ENCODE measurements around the gene TREML4. TPM values are rescaled to one million over a fixed set of nuclear protein-coding genes. Genes with fewer than 3 reads are reported as not detected.
A peak's percentile ranks its signal among the peaks of the same experiment; 100 is the strongest.

The TREML4 gene
- total and polyA plus RNA-seq, 9 of the 15 experiments (the other 6 are each of a cell fraction or from before 2014, with no cell fraction given) = not detected

DNA sequence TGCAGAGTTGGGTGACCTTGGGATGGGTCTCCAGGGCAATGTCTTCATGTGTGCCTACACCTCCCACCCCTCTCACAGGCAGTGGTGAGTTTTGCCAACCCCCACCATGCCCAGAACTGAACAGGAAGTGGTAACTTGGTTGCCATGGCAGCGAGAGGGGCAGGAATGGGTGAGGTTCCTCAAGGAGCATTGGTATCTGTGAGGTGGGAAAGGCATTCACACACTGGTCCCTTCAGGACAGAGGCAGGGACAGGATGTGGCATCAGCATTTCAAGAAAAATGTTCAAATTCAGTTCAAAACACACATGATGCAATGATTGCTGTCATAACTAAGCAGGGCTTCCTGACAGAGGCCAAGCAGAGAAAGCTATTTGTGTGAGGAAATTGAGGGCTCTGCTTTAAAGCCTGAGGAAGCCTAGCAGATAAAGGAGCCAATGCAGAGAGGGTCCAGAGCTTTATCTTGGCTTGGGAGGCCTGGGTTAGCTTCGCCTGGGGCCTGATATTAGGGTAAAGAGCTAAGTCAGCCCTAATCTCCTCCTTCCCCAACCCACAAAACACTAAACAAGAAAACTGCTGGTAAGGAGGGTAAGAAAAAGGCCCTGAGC, 27.8 kb upstream of the TREML4 start (continued):
- TF ChIP-seq TCF3 (CRISPR knock-in tag; IDR thresholded peaks at IDR 0.05) = peak; percentile 75

DNA sequence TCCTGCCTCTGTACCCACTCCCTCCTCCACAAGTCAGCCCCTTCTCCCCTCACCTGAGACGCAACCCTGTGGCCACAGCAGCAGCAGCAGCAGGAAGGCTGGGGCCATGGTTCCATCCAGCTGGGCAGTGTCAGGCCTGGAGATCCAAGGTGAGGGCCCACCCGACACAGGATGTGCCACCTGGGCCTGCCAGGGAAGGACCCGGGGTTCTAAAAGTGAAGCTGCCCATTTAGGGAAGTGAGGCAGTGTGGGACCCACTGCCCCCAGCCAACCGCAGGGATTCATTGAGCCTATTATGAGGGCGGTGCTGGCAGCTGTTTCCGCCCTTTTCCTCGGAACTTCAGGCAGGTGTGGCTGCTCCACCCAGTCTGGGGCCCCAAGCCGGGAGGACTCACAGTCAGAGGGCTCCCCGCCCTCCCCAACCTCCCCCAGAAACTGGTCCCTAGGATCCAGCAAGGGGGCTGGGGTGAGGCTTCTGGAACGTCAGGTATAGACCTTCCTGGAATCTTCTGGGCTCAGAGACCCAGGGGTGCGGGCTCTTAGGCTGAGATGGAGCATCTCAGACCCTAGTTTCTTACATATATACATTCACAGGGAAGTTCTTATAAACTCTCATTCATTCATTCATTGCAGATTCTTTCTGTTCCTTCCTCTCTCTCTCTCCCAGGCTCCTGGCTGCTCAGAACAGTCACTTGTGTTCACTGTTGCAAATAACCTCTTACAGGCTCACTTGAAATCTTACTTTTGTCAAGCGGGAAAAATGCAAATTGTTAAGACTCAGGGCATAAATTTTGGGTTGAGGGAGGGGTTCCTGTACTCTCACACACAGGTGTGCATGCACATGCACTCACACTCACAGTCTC, 27.0 kb upstream of the TREML4 start, which contains the start of gene TREML2:
TREML2 (minus strand) TSS at position 249 of the 863 bp plus-strand sequence; CDS start at position 108, 141 bp downstream.
- H3K27ac ChIP-seq (ENCODE audit: extremely low read depth, low read depth, low read length) = peak within 1 kb of the TSS; percentile 63
- POLR2A ChIA-PET = interaction anchor here (0.6 to 2.4 kb wide), 10 partner anchors 9 to 477 kb away, joined by 3 to 10 read pairs (median 3); no protein-coding TSS in a partner anchor
- BruUV-seq (replicated peaks) = no TSS peak
- TF ChIP-seq EHMT2 (IDR thresholded peaks at IDR 0.05) (no peak), DPF2 (IDR thresholded peaks at IDR 0.05) (peak; percentile 42; the same call in 1 of the 2 replicates), ZC3H11A (IDR thresholded peaks at IDR 0.05; ENCODE audit: low read depth, low read length) (no peak), ZNF445 (CRISPR knock-in tag; IDR thresholded peaks at IDR 0.05; ENCODE audit: low read depth) (no peak), ZNF668 (CRISPR knock-in tag; IDR thresholded peaks at IDR 0.05) (0 out of 2 replicates have a peak, but pooled peaks have one; percentile 29), BACH1 (tag; IDR thresholded peaks at IDR 0.05) (no peak), ZKSCAN3 (CRISPR knock-in tag; IDR thresholded peaks at IDR 0.05) (no peak), PML (IDR thresholded peaks at IDR 0.05; ENCODE audit: low read length) (0 out of 2 replicates have a peak, but pooled peaks have one; percentile 11), ZEB2 (IDR thresholded peaks at IDR 0.05) (peak; percentile 18; the same call in 1 of the 2 replicates), POLR2G (IDR thresholded peaks at IDR 0.05; ENCODE audit: low read depth, low read length) (peak; percentile 75), RBFOX2 (IDR thresholded peaks at IDR 0.05; ENCODE audit: low read depth, low read length) (peak; percentile 82)
- TF ChIP-seq, protein P1, sequence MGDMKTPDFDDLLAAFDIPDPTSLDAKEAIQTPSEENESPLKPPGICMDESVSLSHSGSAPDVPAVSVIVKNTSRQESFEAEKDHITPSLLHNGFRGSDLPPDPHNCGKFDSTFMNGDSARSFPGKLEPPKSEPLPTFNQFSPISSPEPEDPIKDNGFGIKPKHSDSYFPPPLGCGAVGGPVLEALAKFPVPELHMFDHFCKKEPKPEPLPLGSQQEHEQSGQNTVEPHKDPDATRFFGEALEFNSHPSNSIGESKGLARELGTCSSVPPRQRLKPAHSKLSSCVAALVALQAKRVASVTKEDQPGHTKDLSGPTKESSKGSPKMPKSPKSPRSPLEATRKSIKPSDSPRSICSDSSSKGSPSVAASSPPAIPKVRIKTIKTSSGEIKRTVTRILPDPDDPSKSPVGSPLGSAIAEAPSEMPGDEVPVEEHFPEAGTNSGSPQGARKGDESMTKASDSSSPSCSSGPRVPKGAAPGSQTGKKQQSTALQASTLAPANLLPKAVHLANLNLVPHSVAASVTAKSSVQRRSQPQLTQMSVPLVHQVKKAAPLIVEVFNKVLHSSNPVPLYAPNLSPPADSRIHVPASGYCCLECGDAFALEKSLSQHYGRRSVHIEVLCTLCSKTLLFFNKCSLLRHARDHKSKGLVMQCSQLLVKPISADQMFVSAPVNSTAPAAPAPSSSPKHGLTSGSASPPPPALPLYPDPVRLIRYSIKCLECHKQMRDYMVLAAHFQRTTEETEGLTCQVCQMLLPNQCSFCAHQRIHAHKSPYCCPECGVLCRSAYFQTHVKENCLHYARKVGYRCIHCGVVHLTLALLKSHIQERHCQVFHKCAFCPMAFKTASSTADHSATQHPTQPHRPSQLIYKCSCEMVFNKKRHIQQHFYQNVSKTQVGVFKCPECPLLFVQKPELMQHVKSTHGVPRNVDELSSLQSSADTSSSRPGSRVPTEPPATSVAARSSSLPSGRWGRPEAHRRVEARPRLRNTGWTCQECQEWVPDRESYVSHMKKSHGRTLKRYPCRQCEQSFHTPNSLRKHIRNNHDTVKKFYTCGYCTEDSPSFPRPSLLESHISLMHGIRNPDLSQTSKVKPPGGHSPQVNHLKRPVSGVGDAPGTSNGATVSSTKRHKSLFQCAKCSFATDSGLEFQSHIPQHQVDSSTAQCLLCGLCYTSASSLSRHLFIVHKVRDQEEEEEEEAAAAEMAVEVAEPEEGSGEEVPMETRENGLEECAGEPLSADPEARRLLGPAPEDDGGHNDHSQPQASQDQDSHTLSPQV (IDR thresholded peaks at IDR 0.05) = no peak

More for the DNA sequence above, 27.0 kb upstream of the TREML4 start, which contains the start of gene TREML2:
- Histone ChIP-seq H2AFZ (ENCODE audit: low read depth, low read length) (peak within 1 kb of the TSS; percentile 78), H3K9ac (ENCODE audit: insufficient read depth in 1 of 2, low read depth in 2 of 2, low read length in 2 of 2) (peak within 1 kb of the TSS; percentile 53 to 88), H4K20me1 (replicated peaks; ENCODE audit: control insufficient read depth, insufficient read depth, low read length) (no peaks in the 10 kb centered on the region), H3K36me3 (ENCODE audit: control insufficient read depth, insufficient read depth, low read length) (no peaks in the 10 kb centered on the region), H3K9me1 (ENCODE audit: control insufficient read depth, insufficient read depth, low read length) (no peaks in the 10 kb centered on the region), H3K4me1 (replicated peaks in 1 of 2; ENCODE audit: control insufficient read depth in 2 of 2, insufficient read depth in 2 of 2, low read length in 2 of 2) (peaks cover 21 to 38% of the 10 kb centered on the region in 2 experiments), H3K79me2 (ENCODE audit: control insufficient read depth, insufficient read depth, low read length) (no peaks in the 10 kb centered on the region), H3K27me3 (ENCODE audit: control insufficient read depth in 2 of 2, insufficient read depth in 2 of 2, low read length in 2 of 2) (no peaks in the 10 kb centered on the region; a peak in 1 of 5 replicates), H3K4me2 (ENCODE audit: insufficient read depth, low read length) (peak within 1 kb of the TSS; percentile 69), H3K4me3 (peak within 1 kb of the TSS; percentile 5; the same call in 1 of the 2 replicates), H3K9me3 (replicated peaks; ENCODE audit: control insufficient read depth, insufficient read depth, low read depth, low read length) (no peaks in the 10 kb centered on the region)
- in situ Hi-C loops (cut with MboI) = no loop called here
- intact Hi-C loops (cut with micrococcal nuclease) = no loop called here
- CTCF ChIA-PET (ENCODE audit: low intra/inter-chr PET ratio) = interaction anchor here (0.5 kb wide), 1 partner anchor 143 kb away, joined by 3 read pairs; no protein-coding TSS in a partner anchor
- FAIRE-seq (peak; percentile 75), DNase-seq (ENCODE audit: extremely low read depth in 1 of 4, low spot score in 3 of 4) (peak; percentile 67 to 80 (median 67)), ATAC-seq (peak; percentile 80)
- WGBS (ENCODE audit: insufficient coverage, low coverage, missing lambda C conversion rate) = 8% methylated on average over 9 of the region's 12 CpGs
